ENCODE data around the gene SDHA. TPM values are rescaled to one million over a fixed set of nuclear protein-coding genes. Genes with fewer than 3 reads are reported as not detected.
"Not testable (repeated sequence)": the region's sequence is repeated elsewhere in the genome, so short reads cannot be mapped to it uniquely, and the experiment has no call there.

The SDHA gene
- polyA plus RNA-seq, 2 of the 4 experiments (the other 2 are of a cell fraction) = 115 to 134 TPM

DNA sequence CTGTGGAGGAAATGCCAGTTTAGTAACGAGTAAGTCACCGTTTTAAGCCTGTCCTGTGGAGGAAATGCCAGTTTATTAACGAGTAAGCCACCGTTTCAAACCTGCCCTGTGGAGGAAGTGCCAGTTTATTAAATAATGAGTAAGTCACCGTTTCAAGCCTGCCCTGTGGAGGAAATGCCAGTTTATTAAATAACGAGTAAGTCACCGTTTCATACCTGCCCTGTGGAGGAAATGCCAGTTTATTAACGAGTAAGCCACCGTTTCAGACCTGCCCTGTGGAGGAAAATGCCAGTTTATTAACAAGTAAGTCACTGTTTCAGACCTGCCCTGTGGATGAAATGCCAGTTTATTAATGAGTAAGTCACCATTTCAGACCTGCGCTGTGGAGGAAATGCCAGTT, 34.4 kb downstream of the SDHA start:
- WGBS (ENCODE audit: missing lambda C conversion rate) = 87% methylated on average over 10 of the region's 10 CpGs
- ATAC-seq (no peak), FAIRE-seq (no peak), DNase-seq (ENCODE audit: low read depth in 1 of 2, low spot score in 1 of 2) (no peak)
- Histone ChIP-seq H3K4me2 (no peak overlapping the region), H3K27ac (no peak overlapping the region), H3K9me3 (no peaks in the 10 kb centered on the region; the same call in 2 of the 3 replicates), H3K4me1 (no peaks in the 10 kb centered on the region), H3K4me3 (no peak overlapping the region)
- ChIA-PET POLR2A (no interaction called here), CTCF (no interaction called here)
- no peak for TF ChIP-seq MYC (IDR thresholded peaks at IDR 0.05; ENCODE audit: borderline replicate concordance, low read length)

DNA sequence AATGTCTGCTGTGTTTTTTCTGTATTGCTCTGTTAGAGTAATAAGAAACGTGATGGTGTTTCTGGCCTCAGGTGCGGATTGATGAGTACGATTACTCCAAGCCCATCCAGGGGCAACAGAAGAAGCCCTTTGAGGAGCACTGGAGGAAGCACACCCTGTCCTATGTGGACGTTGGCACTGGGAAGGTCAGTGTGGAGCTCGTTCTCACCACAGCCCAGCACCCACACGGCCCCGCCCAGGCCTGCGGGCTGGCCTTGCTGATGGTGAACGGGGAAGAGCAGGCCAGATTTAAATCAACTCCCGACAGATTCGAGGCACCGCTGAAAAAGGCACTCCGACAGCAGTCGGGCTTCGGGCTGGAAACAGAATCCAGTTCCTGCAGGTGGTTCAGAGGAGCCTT, 36.2 kb downstream of the SDHA start:
- POLR2A ChIA-PET; DNase-seq (ENCODE audit: low read depth in 1 of 2, low spot score in 1 of 2); H3K27ac ChIP-seq; CTCF ChIA-PET; H3K9me3 ChIP-seq; ATAC-seq; H3K4me2 ChIP-seq; H3K4me1 ChIP-seq; FAIRE-seq; H3K4me3 ChIP-seq: not testable (repeated sequence)
- 82% methylated on average over 13 of the region's 15 CpGs for WGBS (ENCODE audit: missing lambda C conversion rate)

DNA sequence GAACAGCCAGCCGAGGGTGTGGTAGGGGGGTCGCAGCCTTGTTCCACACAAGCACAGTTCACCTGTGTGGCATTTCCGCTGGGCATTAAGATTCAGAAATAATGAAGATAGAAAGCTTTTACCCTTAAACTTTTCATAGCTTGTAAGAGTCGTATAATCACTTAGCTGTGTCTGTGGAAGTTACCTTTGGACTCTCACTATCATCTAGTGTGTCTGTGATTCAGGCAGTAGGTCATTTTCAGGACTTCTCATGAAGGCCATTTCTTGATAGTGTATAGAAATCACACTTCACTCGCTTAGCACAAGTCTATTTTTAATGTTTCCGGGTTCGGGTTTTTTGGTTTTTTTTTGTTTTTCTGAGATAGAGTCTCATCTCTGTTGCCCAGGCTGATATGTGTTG, 37.0 kb downstream of the SDHA start:
- POLR2A ChIA-PET; DNase-seq (ENCODE audit: low read depth in 1 of 2, low spot score in 1 of 2); CTCF ChIA-PET; FAIRE-seq; H3K4me2 ChIP-seq; ATAC-seq; H3K4me3 ChIP-seq; H3K9me3 ChIP-seq; H3K4me1 ChIP-seq; H3K27ac ChIP-seq: not testable (repeated sequence)
- 92% methylated on average over 7 of the region's 7 CpGs for WGBS (ENCODE audit: missing lambda C conversion rate)

DNA sequence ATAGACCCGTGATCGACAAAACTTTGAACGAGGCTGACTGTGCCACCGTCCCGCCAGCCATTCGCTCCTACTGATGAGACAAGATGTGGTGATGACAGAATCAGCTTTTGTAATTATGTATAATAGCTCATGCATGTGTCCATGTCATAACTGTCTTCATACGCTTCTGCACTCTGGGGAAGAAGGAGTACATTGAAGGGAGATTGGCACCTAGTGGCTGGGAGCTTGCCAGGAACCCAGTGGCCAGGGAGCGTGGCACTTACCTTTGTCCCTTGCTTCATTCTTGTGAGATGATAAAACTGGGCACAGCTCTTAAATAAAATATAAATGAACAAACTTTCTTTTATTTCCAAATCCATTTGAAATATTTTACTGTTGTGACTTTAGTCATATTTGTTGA, 38.2 kb downstream of the SDHA start:
- H3K4me3 ChIP-seq; POLR2A ChIA-PET; H3K4me1 ChIP-seq; H3K9me3 ChIP-seq; DNase-seq (ENCODE audit: low read depth in 1 of 2, low spot score in 1 of 2); H3K27ac ChIP-seq; FAIRE-seq; ATAC-seq; H3K4me2 ChIP-seq: not testable (repeated sequence)
- CTCF ChIA-PET = interaction anchor here (0.6 to 0.9 kb wide), 2 partner anchors 10 to 11 kb away, joined by 3 read pairs; no protein-coding TSS in a partner anchor
- 95% methylated on average over 8 of the region's 8 CpGs for WGBS (ENCODE audit: missing lambda C conversion rate)

DNA sequence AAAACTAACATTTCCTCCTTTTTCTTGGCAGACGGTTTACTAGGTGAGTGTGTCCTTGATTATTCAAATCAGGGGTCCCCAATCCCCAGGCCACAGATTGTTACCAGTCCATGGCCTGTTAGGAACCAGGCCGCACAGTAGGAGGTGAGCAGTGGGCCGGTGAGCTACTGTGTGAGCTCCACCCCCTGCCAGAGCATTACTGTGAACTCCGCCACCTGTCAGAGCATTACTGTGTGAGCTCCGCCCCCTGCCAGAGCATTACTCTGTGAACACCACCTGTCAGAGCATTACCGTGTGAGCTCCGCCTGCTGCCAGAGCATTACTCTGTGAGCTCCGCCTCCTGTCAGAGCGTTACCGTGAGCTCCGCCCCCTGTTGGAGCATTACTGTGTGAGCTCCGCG, 39.0 kb downstream of the SDHA start:
- no peak overlapping the region for H3K4me2 ChIP-seq
- ChIA-PET POLR2A (no interaction called here), CTCF (no interaction called here)
- TF ChIP-seq TFCP2L1 (CRISPR knock-in tag; IDR thresholded peaks at IDR 0.05) (no peak), SREBF2 (IDR thresholded peaks at IDR 0.05) (no peak), RFX5 (IDR thresholded peaks at IDR 0.05) (no peak)
- H3K9me3 ChIP-seq = peaks cover 3% of the 10 kb centered on the region
- no peak overlapping the region for H3K4me3 ChIP-seq
- H3K27ac ChIP-seq = no peak overlapping the region
- no peak for ATAC-seq
- DNase-seq (ENCODE audit: low read depth in 1 of 2, low spot score in 1 of 2) = no peak
- no peak for FAIRE-seq
- 96% methylated on average over 13 of the region's 13 CpGs for WGBS (ENCODE audit: missing lambda C conversion rate)
- no peaks in the 10 kb centered on the region for H3K4me1 ChIP-seq

DNA sequence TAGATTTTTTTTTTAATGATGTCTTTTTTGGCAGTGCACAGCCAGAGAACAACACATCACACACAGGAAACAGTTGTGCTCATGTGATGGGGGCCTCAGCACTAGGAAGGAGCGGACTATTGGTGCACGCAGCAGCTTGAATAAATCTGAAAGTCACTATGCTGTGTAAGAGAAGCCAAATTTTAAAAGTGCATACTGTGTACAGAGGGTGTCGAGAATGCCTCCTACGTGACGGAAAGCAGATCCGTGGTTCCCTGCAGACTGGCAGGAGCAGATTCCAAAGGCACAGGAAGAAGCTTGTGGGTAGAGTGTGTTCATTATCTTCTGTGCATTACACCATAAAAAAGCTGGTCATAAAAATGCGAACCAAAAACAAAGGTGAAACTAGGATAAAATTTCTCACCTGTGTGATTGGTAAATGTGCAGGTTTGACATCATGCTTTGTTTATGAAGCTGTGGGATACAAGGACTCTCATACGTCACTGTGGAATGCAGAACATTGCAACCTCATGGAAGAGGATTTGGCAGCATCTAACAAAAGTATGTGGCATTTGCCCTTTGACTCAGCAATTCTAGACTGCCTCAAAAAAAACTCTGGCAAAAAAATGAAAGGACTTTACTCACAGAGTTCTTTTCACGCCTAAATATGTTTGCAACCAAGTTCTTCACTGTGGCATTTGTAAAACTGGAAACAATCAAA, 45.3 kb downstream of the SDHA start:
- TF ChIP-seq MAFK (IDR thresholded peaks at IDR 0.05; ENCODE audit: partially characterized antibody) = peak; percentile 77
- Histone ChIP-seq H3K27ac (peak overlapping the region; percentile 63 to 67; a peak in 5 of 6 replicates), H3K4me2 (peak overlapping the region; percentile 50), H3K4me1 (peaks cover 16% of the 10 kb centered on the region)
- POLR2A ChIA-PET, FAIRE-seq, H3K4me3 ChIP-seq, CTCF ChIA-PET, H3K9me3 ChIP-seq: not testable (repeated sequence)
- WGBS (ENCODE audit: missing lambda C conversion rate) = 69% methylated on average over 9 of the region's 9 CpGs
- ATAC-seq = peak; percentile 76 to 79
- DNase-seq (ENCODE audit: low read depth in 1 of 2, low spot score in 1 of 2) = peak in 1 of 2 experiments; percentile 78

DNA sequence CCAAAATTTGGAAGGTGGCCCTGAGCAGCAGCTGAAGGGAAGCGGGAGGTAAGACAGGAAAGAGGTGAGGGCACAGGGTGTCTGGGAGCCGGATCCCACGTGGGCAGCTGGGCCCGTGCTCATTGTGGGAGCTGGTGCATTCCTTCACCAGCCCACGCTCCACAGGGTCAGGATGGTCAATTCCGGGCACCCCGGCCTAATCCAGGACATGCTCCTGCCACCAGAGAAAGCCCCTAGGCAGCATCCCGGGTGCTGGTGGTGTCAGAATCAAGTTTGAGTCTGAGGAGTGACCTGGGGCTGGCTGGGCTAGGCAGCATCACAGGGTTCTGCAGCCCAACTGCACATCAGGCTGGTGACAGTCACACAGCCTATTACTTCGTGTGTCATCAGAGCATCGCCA, 46.2 kb downstream of the SDHA start:
- no peak for ATAC-seq
- no peak for FAIRE-seq
- Histone ChIP-seq H3K4me1 (peaks cover 16% of the 10 kb centered on the region), H3K4me3 (no peak overlapping the region), H3K27ac (peak overlapping the region; percentile 63 to 67; a peak in 4 of 6 replicates), H3K9me3 (no peaks in the 10 kb centered on the region), H3K4me2 (no peak overlapping the region)
- TF ChIP-seq ZC3H11A (IDR thresholded peaks at IDR 0.05) (no peak), HDAC2 (IDR thresholded peaks at IDR 0.05) (no peak), HOXA7 (CRISPR knock-in tag; IDR thresholded peaks at IDR 0.05) (no peak), EP300 (IDR thresholded peaks at IDR 0.05) (no peak), CBX2 (IDR thresholded peaks at IDR 0.05; ENCODE audit: borderline replicate concordance, low read depth) (no peak), HOXB13 (CRISPR knock-in tag; IDR thresholded peaks at IDR 0.05; ENCODE audit: low read depth) (no peak), TP53 (CRISPR knock-in tag; IDR thresholded peaks at IDR 0.05) (no peak), GATA3 (IDR thresholded peaks at IDR 0.05; ENCODE audit: borderline replicate concordance) (no peak), MAZ (IDR thresholded peaks at IDR 0.05; ENCODE audit: borderline replicate concordance, low read depth, low read length) (no peak), JUNB (IDR thresholded peaks at IDR 0.05) (no peak), CEBPB (IDR thresholded peaks at IDR 0.05) (no peak)
- TF ChIP-seq, protein P1, sequence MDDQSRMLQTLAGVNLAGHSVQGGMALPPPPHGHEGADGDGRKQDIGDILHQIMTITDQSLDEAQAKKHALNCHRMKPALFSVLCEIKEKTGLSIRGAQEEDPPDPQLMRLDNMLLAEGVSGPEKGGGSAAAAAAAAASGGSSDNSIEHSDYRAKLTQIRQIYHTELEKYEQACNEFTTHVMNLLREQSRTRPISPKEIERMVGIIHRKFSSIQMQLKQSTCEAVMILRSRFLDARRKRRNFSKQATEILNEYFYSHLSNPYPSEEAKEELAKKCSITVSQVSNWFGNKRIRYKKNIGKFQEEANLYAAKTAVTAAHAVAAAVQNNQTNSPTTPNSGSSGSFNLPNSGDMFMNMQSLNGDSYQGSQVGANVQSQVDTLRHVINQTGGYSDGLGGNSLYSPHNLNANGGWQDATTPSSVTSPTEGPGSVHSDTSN (IDR thresholded peaks at IDR 0.05) = no peak
- TF ChIP-seq, protein P2, sequence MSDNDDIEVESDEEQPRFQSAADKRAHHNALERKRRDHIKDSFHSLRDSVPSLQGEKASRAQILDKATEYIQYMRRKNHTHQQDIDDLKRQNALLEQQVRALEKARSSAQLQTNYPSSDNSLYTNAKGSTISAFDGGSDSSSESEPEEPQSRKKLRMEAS (IDR thresholded peaks at IDR 0.05) = no peak
- TF ChIP-seq, protein P3, sequence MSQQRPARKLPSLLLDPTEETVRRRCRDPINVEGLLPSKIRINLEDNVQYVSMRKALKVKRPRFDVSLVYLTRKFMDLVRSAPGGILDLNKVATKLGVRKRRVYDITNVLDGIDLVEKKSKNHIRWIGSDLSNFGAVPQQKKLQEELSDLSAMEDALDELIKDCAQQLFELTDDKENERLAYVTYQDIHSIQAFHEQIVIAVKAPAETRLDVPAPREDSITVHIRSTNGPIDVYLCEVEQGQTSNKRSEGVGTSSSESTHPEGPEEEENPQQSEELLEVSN (IDR thresholded peaks at IDR 0.05; ENCODE audit: borderline replicate concordance, low read depth) = no peak
- CTCF ChIA-PET = no interaction called here
- POLR2A ChIA-PET = no interaction called here
- no peak for DNase-seq (ENCODE audit: low read depth in 1 of 2, low spot score in 1 of 2)
- 92% methylated on average over 9 of the region's 10 CpGs for WGBS (ENCODE audit: missing lambda C conversion rate)
